Fibroblast of skin of left quadriceps (primary cell): ENCODE data around the gene CAMTA1.

Experiments used
- DNase-seq, 2 experiments: peaks; one replicate each; pipeline ENCODE4 v3.0.0-alpha.2; 2013; ENCODE audit warnings: low read depth in 2 of 2

Gene CAMTA1

DNA sequence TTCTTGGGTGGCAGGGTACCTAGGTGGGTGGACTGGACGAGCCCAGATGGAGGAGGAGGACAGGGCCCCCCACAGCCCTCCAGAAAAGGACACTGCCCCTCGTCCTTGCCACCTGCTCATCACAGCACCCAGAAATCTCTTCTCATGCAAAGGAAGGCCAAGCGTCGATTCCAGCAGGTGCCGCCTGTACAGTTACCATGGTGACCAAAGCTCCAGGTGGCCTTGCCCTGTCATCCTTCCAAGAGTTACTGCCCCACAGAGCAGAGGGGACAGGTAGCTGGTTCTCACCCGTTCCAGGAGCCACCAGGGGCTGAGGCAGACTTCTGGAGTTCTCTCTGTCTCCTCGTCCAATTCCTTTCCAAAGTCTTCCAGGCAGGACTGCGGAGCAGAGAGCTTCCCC, 865.9 kb downstream of the CAMTA1 start:
- no peak for DNase-seq

DNA sequence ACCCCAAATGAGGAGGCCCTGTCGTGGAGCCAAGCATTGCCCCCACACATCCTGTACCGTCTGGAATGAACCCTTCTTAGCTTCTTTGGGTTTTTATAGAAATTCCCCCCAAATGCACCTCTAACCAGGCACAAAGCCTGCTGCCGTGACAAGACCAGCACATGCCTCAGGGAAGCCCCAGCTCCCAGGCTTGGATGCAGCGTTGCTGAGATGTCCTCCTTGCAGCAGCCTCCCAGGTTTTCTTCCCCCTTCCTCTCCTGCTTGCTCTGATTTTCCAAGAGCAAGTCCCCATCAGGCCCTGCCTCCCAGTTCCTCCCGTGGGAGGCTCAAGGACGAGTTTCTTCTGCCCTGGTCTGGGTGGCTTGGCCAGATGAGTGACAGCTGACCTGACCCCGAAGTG, 866.8 kb downstream of the CAMTA1 start:
- no peak for DNase-seq

DNA sequence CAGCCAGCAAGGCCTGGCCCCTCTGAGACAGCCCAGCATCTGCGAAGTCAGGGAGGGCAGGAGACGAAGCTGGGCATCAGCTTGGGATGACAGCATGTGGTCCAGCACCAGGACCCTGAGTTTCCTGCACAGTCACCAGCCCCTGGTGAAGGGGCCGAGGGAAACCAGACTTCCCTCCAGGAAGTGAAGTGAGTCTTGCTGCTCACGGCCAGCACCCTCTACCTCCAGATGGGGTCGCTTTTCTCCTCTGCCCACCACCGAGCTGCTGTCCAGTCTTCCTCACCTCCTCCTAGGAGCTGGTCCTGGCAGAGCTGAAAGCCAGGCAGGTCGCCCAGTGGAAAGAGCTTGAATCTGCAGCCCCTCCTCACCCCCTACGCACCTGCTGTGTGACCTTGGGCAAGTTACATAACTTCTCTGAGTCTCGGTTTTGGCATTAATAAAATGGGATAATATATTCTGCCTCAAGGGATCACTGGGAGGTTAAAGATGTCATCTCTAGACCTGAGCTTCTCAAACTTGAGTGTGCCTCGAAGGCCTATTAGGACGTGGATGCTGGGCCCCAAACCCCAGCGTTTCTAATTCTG, 867.4 kb downstream of the CAMTA1 start:
- no peak for DNase-seq

GRCh38 chr1:7654725-7655124, 869.5 kb downstream of the CAMTA1 start:
- DNase-seq, result no peak

GRCh38 chr1:7655354-7655753, 870.1 kb downstream of the CAMTA1 start:
- DNase-seq, result no peak

- no peak for DNase-seq
Observed at GRCh38 chr1:7656557-7657215, 871.4 kb downstream of the CAMTA1 start.

DNA sequence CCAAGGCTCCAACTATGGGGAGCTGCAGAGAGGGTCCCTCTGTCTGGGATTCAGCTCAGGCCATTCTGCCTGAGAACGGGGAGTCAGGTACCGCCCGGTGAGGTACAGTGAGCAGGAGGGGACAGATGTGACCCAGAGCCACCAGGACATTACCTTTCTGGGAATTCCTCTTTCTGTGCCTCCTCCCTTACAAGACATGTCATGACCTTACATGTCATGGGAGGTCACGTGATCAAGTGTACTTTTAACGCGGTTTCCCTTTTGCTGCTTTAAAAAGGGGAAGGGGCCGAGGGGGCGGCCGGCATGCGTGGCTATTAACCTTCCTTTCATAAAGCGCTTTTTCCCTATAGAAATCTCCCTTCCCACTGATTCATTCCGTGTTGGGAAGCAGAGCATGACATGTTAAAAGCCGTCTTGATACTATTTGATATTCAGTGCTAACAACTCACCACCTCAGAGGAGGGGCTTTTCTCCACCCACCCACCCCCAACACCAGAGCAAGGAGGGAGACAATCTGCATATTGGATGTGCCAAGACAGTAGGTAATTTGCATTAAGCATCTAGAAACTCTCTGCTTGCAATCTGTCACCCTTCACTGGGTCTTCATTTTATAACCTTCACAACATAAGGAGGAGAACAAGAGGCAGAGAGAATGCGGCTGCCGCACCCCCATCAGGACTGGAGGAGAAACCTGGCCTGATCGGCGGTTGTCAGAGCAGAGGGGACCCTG, 872.2 kb downstream of the CAMTA1 start:
- no peak for DNase-seq

DNA sequence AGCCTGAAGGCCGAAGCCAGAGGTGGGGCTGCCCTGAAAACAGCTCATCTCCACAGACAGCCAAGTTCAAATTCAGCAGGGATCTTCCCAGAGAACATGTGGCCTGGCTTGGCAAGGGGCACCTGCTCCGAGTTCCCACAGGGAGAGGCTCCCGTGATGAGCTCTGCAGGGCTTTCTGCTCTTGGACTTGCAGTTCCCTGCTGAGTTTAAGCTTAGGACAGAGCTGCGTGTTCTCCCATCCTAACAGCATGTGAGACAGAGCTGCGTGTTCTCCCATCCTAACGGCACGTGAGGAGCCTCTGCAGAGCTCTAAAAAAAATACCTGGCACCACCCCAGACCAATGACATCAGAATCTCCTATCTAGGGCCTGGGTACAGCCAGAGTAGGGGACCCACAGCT, 872.8 kb downstream of the CAMTA1 start:
- no peak for DNase-seq

DNA sequence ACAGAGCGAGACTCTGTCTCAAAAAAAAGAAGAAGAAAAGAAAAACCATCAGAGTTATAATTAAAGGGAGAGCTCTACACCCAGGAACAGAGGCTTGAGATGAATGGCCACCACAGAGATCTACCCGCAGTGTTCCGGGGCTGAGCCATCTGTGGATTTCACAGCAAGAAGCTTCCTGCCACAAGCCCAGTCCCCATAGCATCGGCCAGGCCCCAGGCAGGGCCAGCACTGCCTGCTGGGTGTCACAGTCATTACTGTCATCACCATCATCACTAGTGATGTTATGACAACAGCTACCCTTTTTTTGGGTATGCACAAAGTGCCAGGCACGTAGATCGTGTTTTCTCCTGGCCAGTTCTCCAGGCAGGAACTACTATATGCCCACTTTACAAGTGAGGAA, 874.3 kb downstream of the CAMTA1 start:
- DNase-seq, result no peak

DNA sequence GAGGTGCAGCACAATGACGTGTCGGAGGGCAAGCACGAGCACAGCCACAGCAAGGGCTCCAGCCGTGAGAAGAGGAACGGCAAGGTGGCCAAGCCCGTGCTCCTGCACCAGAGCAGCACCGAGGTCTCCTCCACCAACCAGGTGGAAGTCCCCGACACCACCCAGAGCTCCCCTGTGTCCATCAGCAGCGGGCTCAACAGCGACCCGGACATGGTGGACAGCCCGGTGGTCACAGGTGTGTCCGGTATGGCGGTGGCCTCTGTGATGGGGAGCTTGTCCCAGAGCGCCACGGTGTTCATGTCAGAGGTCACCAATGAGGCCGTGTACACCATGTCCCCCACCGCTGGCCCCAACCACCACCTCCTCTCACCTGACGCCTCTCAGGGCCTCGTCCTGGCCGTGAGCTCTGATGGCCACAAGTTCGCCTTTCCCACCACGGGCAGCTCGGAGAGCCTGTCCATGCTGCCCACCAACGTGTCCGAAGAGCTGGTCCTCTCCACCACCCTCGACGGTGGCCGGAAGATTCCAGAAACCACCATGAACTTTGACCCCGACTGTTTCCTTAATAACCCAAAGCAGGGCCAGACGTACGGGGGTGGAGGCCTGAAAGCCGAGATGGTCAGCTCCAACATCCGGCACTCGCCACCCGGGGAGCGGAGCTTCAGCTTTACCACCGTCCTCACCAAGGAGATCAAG, 878.3 kb downstream of the CAMTA1 start:
- DNase-seq, result no peak

- DNase-seq, result no peak
Observed at GRCh38 chr1:7664147-7664892, 879.1 kb downstream of the CAMTA1 start.

DNA sequence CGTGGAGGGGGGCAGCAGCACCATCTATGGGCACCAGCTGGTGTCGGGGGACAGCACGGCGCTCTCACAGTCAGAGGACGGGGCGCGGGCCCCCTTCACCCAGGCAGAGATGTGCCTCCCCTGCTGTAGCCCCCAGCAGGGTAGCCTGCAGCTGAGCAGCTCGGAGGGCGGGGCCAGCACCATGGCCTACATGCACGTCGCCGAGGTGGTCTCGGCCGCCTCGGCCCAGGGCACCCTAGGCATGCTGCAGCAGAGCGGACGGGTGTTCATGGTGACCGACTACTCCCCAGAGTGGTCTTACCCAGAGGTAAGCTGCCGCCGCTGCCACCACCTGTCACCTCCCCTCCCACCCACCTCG, 879.6 kb downstream of the CAMTA1 start:
- no peak for DNase-seq

DNA sequence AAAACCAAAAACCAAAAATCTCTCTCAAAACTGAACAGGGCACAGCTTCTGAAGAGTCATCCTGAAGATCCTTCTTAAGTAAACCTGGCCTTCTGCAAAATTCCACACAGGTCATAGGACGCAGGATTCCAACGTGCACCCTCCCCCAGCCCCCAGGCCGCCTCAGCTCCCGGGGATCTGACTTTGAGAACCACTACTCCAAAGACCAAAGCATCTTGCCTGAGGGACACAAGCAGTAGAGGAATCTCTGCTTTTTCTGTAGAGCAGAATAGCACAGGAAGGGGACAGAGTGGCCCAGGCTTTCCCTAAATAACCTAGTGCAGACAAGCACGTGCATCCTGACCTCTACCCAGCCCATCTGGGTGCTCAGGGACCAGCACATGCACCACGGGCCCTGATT, 881.0 kb downstream of the CAMTA1 start:
- no peak for DNase-seq

- DNase-seq, result no peak
Observed at GRCh38 chr1:7667159-7667558, 881.9 kb downstream of the CAMTA1 start.

GRCh38 chr1:7667625-7668218, 882.5 kb downstream of the CAMTA1 start:
- peak; percentile 67 to 68 for DNase-seq

DNA sequence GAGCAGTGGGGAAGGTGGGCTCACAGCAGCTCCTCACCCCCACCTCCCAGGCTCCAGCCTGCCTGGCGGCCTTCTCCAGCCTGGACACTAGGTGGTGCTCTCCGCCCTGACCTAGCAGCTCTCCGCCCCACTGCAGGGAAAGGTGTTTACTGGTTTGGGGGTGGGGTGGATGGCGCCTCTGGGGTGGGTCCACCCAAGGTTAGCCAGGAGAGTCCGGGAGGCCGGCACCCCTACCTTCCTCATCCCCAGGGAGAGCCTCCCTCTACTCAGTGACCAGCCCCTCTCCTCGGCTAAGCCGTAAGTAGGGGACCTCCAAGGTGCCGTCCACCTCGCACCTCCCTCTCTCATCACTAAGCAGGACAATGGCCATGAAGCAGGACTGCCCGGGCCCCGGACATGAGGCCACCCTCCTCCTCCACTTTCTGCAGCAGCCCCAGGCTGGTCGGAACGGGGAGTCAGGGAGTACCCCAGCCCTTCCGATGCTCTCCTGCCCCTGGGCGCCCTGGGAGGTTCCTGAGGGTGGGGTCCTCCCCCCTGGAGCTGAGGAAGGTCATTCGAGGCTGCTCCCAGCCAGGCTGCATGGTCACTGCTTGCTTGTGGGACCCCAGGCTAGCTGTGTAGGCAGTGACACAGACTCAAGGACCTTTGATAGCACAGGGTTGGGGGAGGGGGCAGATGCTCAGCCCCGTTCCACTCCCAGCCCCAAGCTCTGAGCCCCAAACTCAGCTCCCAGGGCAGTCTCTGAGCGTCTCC, 884.5 kb downstream of the CAMTA1 start:
- peak in 1 of 2 experiments; percentile 11 for DNase-seq

GRCh38 chr1:7670334-7671145, 885.3 kb downstream of the CAMTA1 start:
- no peak for DNase-seq

GRCh38 chr1:7671146-7671465, 885.9 kb downstream of the CAMTA1 start:
- no peak for DNase-seq

DNA sequence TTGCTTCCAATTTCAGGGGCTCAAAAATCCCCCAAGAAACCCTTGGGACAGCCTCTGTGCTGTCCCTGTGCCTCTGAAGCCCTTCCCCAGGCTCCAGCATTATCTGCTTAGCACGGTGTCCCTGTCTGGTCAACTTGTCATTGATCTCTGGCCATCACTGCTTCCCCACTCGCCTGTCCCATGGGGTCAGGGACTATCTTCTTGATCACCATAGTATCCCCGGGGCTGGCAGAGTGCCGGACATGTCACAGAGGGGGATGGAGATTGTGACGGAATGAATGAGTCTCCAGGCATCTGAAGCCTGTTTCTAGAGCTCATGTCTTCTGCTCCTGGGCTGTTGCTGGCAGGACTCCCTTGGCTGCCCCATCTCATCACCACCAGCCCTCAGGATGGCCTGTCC, 886.4 kb downstream of the CAMTA1 start:
- DNase-seq, result no peak

- no peak for DNase-seq
Observed at GRCh38 chr1:7672864-7673263, 887.6 kb downstream of the CAMTA1 start.
